Peyer's patch (tissue), 4 donors: ENCODE data around the gene CTSW.

Experiments
- CTCF ChIP-seq, 6 experiments: fragments of 450-650 bp in 4 of 6; fragments of 200-600 bp in 2 of 6; sonication (generic) in 1 of 6; IDR thresholded peaks; one replicate each; pipeline ENCODE4 v1.5.1; 2017 to 2019; ENCODE audit warnings: antibody characterized with exemption in 6 of 6, mild to moderate bottlenecking in 3 of 6, moderate library complexity in 1 of 6
- POLR2A ChIP-seq, 2 donors: fragments of 450-650 bp; IDR thresholded peaks; one replicate each; pipeline ENCODE4 v1.5.1; 2017; ENCODE audit warnings: antibody characterized with exemption in 2 of 2, mild to moderate bottlenecking in 2 of 2, moderate library complexity in 2 of 2

- TF ChIP-seq POLR2A (IDR thresholded peaks at IDR 0.05) = no peak
- TF ChIP-seq CTCF (IDR thresholded peaks at IDR 0.05) = no peak
These were observed 35.3 kb upstream of the CTSW start for GRCh38 chr11:65844231-65844872.
